Superior temporal gyrus (tissue), 1 donor: ENCODE results near the gene APPBP2.
A peak's percentile ranks its signal among the peaks of the same experiment; 100 is the strongest.
"Not testable (repeated sequence)": the region's sequence is repeated elsewhere in the genome, so short reads cannot be mapped to it uniquely, and the experiment has no call there.

Experiments
- DNase-seq: peaks from one replicate; pipeline ENCODE4 v3.0.0-alpha.2; 2016; ENCODE audit errors: extremely low spot score

Gene APPBP2

DNA sequence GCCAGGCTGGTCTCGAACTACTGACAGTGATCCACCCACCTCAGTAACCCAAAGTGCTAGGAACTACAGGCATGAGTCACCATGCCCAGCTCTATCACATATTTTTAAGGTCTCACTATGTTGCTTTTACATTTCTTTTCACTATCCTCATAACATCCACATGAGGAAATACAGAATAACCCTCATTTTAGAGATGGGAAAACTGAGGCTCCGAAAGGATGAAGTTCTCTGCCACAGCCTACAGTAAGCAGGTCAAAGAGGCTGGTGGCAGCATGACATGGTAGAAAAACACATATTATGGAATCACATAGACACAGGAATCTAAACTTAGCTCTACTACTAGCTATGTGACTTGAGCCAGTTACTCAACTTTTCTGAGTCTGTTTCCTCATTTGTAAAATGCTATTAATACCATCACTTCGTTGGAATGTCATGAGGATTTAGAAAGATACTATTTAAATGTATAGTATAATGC, 32.2 kb downstream of the APPBP2 start:
- no peak for DNase-seq

DNA sequence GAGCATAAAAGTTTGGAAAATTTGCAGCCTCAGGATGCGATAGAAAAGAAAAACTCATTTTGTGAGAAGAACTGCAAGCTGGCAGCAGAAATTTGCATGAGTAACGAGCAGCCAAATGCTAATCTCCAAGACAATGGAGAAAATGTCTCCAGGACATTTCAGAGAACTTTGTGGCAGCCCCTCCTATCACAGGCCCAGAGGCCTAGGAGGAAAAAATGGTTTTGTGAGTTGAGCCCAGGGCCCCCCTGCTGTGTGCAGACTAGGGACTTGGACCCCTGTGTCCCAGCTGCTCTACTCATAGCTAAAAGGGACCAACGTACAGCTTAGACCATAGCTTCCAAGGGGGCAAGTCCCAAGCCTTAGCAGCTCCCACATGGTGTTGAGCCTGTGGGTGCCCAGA, 34.3 kb downstream of the APPBP2 start:
- no peak for DNase-seq

- DNase-seq, result not testable (repeated sequence)
Observed at GRCh38 chr17:60490594-60490993, 35.4 kb downstream of the APPBP2 start.

GRCh38 chr17:60481604-60482003, 44.4 kb downstream of the APPBP2 start:
- DNase-seq, result peak; percentile 91

GRCh38 chr17:60473788-60474187, 52.3 kb downstream of the APPBP2 start:
- no peak for DNase-seq

GRCh38 chr17:60472449-60472848, 53.6 kb downstream of the APPBP2 start:
- peak; percentile 5 for DNase-seq

DNA sequence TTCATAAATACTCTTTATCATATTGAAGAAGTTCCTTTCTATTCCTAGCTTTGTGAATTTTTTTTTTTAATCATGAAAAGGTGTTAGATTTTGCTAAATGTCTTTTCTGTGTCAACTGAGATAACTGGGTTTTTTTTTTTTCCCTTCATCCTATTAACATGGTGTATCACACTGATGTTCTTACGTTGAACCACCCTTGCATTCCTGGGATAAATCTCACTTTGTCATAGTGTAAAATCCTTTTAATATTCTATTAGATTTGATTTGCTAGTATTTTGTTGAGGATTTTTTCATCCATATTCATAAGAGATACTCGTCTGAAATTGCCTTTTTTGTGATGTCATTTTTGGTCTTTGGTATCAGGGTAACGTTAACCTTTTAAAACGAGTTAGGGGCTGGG, 54.6 kb downstream of the APPBP2 start:
- DNase-seq, result peak; percentile 3

DNA sequence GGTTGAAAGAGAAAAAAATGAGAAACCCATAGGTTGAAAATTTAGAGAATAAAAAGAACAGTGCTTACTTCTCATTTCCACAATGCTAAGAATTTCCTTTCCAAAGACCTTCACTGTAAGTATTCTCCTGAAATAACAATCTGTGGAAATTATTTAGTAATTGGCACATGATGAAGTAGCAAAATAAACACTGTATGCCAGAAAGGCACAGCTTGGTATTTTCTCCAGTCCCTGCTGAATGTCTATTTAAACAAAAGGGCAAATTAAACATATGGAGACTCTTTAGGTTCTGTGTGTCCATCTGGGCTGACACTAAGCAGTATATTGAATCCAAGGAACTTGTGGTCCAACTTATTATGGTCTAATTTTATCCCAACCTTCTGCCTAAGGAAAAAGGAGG, 57.7 kb downstream of the APPBP2 start:
- DNase-seq, result peak; percentile 10

GRCh38 chr17:60464343-60464742, 61.7 kb downstream of the APPBP2 start:
- DNase-seq, result no peak

DNA sequence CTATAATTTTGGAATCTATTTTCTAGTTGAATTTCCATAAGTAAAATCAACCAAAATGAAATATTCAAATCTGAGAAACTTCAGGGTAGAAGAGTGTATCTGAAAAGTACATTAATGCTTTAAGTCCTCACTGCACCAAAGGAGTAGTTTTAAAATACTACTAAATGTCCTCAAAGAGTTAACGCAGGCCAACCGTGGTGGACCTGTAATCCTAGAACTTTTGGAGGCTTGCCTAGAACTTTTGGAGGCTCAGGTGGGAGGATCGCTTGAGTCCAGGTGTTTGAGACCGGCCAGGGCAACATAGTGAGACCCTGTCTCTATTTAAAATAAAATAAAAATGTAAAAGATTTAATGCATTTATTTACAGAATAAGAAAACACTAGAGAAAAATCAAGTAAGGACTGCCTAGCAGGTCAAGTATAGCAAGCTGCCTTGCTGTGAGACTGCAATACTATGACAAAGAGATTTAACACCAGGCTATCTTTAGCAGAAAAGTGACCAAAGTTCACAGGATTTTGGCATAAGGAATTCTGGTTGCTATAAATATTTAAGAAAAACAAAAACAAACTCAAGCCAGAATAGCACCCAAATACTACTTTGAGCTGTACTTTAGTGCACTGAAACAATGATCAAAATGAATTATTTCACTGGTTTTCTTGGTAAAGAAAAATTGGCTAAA, 62.7 kb downstream of the APPBP2 start:
- no peak for DNase-seq

DNA sequence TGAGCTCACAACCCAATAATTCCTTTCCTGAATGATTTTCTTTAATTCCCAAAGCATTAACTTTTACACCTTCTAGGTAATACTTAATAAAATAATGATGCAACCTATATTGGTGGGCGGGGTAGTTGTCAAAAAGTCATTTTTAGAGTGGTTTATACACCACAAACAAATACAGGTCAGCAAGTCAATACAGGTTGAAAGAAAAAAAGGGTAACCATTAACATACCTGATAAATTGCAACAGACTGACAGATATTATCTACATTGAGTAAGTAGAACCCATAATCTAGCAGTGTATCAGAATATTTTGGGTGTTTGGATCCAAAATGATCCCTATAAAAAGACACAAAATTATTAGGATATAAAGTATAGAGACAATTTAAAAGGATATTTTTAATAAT, 64.5 kb downstream of the APPBP2 start:
- no peak for DNase-seq

DNA sequence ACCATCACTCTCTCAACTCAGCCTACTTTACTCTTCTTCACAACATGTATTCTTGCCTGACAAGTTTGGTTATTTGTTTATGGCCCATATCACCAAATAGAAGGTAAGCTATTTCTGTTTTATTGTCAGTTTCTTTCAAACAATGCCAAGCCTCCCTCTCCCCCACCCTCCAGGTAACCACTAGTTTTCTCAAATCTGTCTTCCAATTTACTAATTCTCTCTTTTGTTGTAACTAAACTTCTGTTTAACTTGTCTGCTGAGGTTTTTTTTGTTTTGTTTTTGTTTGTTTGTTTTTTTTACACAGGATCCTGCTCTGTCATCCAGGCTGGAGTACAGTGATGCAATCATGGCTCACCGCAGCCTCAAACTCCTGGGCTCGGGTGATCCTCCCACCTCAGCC, 68.9 kb downstream of the APPBP2 start:
- DNase-seq, result no peak

DNA sequence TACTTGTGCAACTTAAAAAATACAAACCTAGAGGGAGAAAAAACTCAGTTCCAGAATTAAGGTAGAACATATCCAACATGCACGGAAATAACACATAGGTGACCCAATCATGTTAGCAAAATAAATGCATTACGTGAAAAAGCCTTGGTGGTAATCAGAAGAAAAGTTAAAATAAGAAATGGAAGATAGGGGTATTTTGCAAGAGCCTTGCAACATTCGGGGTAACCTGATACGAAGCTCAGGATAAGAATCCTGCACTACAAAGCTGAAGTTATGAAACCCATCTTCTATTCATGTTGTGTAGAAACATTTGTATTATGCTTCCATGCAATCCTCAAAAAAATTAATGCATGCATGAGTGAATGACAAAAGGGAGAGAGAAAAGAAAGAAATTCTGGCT, 70.7 kb downstream of the APPBP2 start:
- peak; percentile 5 for DNase-seq

DNA sequence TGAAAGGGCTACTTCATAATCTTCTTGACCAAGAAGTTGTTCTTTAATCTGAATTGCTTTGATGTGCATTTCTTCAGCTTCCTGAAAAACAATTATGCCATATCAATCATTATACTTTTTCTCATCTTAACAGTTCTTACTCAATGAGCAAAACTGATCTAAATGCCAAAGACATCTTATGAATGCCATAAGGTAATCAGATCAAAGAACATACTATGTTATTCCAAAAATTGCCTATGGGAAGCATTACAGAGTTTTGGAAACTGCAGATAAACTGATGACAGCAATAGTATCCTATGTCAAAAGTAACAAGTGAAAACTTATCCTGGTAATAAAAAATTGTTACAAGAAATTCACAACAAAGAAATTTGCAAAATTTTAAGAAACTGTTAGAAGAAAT, 74.1 kb downstream of the APPBP2 start:
- peak; percentile 4 for DNase-seq

GRCh38 chr17:60451071-60451470, 75.0 kb downstream of the APPBP2 start:
- peak; percentile 3 for DNase-seq

GRCh38 chr17:60447375-60447774, 78.7 kb downstream of the APPBP2 start:
- no peak for DNase-seq

- no peak for DNase-seq
Observed at GRCh38 chr17:60445144-60445543, 80.9 kb downstream of the APPBP2 start.

GRCh38 chr17:60443713-60444112, 82.3 kb downstream of the APPBP2 start:
- peak; percentile 26 for DNase-seq

- DNase-seq, result peak; percentile 81
Observed at GRCh38 chr17:60442271-60443173, 83.5 kb downstream of the APPBP2 start.

DNA sequence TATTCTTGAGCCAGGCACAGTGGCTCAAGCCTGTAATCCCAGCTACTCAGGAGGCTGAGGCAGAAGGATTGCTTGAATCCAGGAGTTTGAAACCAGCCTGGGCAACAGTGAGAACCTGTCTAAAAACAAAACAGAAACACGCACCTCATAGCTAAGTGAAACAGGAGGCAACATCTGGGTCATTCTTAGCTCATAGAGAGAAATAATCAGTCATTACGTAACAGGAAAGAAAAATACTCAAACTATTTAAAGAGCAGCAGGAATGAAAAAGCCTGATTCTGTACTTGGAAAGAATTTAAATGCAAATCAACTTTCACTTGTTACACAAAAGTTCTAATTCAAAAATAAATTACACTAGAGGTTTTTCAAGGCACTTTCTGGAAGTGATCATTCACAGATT, 86.5 kb downstream of the APPBP2 start:
- DNase-seq, result no peak

GRCh38 chr17:60436676-60437075, 89.4 kb downstream of the APPBP2 start:
- no peak for DNase-seq

- DNase-seq, result peak; percentile 99
Observed at GRCh38 chr17:60435244-60436167, 90.5 kb downstream of the APPBP2 start.
